NCI-H1417 (cell line): ENCODE measurements around the gene ECEL1.
A peak's percentile ranks its signal among the peaks of the same experiment; 100 is the strongest.
"Not testable (repeated sequence)": the region's sequence is repeated elsewhere in the genome, so short reads cannot be mapped to it uniquely, and the experiment has no call there.

Source experiments
- DNase-seq, 3 experiments: peaks; one replicate each; lab custom pipeline; 2025; lab: John Stamatoyannopoulos, UW

The ECEL1 gene

DNA sequence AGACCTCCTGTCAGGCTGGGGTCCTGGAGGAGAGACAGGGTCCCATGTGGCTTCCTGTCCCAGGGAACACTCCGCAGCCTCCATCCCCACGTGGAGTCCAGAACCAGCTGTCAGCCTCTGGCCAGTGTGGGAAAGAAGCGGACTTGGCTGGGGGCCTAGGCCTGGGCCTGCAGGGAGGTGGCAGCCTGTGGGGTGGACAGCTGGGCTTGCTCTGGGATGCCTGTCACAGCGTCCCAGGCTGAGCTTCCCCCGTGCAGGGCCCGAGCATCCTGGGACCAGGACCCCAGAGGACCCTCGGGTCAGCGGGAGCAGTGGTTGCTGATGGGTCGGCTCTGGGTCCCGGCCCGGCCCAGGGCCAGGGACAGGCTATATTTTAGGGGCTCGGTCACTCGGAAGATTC, 45.2 kb downstream of the ECEL1 start:
- not testable (repeated sequence) for DNase-seq

DNA sequence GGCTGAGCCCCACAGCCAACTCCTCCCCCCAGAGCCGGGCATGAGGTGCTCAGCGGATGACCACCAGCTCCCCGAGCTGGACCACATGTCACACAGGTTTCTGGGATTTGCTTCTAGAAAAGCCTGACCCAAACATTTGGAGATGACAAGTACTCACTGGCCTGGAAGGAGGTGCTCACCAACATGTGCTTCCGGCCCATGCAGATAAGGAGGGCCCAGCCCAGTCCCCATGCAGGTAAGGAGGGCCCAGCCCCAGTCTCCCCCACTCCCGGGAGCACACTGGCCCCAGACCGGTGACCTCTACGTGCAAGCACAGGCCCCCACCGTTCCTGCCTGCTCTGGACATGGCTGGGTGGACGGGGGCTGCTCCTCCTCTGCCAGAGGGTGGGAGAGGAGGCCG, 45.7 kb downstream of the ECEL1 start:
- DNase-seq, result not testable (repeated sequence)

DNA sequence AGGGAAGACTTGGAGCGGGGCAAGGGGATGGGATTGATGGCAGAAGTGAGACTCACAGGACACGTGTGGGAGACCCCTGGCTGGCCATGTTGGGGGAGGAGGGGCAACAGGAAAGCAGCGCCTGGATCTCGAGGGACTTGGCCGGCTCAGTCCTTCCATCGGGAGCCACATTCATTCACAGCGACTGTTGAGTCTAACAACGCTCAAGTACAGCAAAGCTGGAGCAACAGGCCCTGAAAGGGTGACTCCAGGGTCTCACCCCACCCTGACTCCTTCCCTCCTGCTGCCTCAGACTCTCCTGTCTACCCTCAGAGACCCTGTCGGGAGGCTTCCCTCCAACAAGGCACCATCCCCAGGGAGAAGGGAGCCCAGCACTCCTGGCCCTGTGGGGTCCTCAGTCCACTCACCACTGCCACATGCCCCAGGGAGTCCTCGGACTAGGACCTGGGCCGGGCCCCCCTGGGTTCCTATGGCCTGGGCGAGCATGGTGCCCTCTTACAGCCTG, 46.4 kb downstream of the ECEL1 start:
- no peak for DNase-seq

DNA sequence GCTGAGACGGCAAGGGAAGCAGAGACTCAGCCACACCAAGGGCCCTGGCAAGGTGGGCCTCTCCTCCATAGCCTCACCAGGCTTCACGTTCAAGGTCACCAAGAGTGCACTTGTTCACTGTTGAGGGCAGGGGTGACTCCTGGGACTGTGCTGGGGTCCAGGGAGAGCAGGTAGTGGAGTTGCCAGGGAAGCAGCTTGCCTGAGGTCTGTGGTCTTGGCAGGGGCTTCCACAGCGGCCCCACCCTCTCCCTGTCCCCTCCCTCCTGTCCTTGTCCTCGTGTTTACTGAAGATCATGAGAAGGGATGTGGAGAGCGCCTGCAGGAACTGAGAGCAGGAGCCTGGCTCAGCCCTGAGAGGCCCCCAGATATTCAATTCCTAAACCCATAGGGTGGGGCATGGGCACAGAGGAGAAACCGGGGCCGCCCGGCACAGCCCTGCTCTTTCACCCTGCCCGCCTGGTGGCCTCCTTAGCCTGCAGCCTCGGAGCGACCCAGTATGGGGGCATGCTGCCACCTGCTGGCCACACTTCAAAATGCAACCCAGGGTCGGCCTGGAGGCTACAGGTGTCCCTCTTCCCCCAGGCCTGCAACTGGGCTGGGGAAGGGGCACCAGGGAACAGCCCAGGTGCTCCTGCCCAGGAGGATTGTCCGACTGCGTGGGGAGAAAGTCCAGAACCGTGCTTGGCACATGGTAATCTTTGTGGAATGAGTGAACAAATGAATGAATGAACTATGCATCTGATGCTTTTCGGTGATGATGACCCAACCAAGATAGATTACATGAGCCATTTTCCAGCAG, 47.2 kb downstream of the ECEL1 start:
- peak; percentile 55 to 82 (median 66) for DNase-seq

DNA sequence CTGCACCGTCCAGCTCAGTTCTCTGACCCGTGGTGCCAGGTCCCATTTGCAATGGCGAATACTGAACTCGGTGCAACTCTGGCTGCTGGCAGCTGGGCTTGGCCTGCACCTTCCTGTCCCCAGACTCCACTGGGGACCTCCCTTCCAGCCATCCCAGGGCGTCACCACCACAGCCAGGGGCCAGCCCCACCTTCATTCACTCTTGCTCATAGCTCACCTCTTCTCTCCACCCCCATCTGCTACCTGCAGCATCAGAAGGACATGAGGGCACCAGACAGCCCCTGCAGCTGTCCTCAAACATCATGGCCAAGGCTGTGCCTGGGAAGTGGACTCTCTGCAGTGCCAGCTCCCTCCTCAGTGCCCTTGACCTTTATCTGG, 47.9 kb downstream of the ECEL1 start:
- no peak for DNase-seq

DNA sequence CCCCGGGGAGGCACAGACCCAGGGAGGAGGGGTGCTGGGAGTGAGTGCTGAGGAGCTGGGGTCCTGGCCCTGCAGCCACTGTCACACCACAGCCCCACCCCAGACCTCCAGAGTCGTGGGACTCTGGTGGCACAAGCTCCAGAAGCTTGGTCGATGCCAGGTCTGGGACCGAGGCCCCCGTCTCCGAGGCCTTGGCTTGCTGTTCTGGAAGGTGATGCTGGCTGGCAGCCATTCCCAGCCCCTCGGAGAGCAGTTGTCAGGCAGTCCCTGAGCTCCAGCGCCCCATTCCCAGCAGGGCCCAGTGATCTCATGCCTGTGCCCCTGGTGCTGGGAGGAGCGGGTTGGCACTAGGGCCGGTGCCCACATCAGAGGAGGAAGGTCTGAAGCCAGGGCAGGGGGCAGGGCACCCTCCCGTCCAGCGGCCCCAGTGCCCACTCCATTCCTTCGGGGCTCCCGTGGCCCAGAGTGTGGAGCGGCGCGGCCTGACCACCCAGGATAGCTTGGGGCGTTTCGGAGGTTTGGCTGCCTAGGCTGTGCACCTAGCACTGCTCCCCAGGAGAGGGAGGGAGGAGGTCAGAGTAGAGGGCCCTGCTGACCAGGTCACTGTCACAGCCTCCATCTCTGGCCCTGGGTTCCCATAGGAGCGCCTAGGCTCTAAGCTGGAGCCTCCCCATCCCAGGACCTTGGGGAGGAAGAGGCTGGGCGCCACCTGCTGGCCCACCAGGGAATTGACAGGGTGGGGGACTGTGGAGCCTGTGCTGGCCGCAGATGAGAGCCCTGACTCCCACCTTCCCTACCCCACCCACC, 48.5 kb downstream of the ECEL1 start:
- DNase-seq, result peak in 1 of 3 experiments; percentile 12

- no peak for DNase-seq
Measured at GRCh38 chr2:232438091-232438490, 49.5 kb downstream of the ECEL1 start.

GRCh38 chr2:232437195-232437571, 50.5 kb downstream of the ECEL1 start:
- no peak for DNase-seq

- DNase-seq, result no peak
Measured at GRCh38 chr2:232436381-232437194, 51.0 kb downstream of the ECEL1 start.

DNA sequence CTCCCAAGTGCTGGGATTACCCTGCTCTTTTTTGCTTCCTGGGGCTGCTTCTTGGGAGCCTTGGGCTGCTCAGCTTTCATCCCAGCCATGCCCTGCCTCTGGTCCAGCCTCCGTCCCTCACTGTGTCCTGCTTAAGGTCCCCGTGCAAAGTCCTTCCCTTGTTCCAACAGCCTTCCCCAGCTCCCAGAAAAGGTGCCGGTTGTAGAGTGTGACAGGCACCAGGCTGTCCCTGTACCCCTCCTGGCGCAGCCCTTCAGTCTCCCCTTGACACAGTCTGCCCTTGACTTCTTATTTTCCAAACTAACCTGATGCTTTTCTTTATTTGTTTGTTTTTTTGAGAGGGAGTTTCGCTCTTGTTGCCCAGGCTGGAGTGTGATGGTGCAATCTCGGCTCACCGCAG, 51.8 kb downstream of the ECEL1 start:
- no peak for DNase-seq

DNA sequence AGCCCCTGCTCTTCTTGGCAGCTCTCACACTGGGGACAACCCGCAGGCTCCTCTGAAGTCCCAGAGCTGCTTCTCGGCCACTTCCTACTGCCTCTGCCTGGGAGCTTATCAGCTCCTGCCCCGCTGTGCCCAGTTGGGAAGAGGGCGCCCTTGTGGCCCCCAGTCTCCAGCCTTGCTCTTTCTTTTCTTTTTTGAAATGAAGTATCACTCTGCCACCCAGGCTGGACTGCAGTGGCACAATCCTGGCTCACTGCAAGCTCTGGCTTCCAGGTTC, 52.3 kb downstream of the ECEL1 start:
- no peak for DNase-seq

DNA sequence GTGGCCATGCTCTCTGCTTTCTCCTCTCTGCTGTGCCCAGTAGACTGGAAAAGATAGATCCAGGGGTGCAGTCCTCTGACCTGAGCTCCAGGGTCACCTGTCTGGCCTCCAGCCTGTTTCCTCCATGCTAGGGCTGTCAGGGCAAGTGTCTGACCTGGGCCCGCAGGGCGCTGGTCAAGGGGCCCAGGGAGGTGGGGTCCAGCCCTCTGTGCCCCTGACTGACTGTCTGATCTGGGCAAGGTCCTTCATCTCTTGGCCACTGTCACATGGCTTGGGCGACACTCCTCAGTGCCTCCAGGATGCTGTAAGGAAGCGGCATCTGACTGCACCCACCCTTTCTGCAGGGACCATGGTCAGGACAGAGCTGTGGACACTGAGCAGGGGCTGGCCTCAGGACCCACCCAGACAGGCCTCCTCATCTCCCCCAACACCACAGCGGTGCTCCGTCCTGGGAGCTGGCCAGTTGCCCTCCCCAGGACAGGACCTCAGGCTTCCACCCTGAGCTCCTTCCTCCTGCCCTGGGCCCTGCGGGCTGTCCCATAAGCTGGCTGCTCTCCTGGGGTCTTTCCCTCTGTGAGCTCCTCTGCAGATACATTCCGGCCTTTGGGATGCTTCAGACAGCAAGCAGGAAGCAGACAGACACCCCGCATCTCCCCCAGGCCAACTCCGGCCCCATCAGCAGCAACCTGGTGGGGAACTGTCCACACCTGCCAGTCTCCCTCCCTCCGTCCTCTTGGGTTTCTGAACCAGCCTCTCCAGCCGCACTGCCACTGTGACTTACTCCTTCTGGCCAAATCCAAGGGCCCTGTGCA, 52.9 kb downstream of the ECEL1 start:
- DNase-seq, result no peak

- no peak for DNase-seq
Measured at GRCh38 chr2:232434091-232434490, 53.5 kb downstream of the ECEL1 start.

- not testable (repeated sequence) for DNase-seq
Measured at GRCh38 chr2:232433622-232434021, 54.0 kb downstream of the ECEL1 start.

GRCh38 chr2:232432598-232433184, 54.9 kb downstream of the ECEL1 start:
- no peak for DNase-seq

- DNase-seq, result no peak
Measured at GRCh38 chr2:232431705-232432590, 55.7 kb downstream of the ECEL1 start.
